ENCODE results near the gene THRB.

DNA sequence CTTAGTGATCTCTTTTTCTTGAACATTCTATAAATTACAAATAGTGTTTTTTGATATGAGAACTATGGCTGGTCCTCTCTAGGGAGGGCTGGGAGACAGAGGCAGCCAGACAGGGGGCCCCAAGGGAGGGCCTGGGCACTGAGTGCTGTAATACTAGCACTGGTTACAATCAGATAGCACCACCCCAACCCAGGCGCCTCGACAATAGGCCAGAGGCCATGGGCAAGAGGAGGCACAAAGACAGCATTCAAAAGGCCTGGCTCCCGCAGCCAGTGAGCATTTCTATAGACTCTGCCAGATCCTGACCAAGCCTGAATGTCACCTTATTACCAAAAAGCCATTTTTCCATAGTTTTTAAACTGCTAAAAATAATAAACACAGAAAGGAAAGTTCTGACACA, 158.5 kb downstream of the THRB start:
- TF ChIP-seq, protein P1, sequence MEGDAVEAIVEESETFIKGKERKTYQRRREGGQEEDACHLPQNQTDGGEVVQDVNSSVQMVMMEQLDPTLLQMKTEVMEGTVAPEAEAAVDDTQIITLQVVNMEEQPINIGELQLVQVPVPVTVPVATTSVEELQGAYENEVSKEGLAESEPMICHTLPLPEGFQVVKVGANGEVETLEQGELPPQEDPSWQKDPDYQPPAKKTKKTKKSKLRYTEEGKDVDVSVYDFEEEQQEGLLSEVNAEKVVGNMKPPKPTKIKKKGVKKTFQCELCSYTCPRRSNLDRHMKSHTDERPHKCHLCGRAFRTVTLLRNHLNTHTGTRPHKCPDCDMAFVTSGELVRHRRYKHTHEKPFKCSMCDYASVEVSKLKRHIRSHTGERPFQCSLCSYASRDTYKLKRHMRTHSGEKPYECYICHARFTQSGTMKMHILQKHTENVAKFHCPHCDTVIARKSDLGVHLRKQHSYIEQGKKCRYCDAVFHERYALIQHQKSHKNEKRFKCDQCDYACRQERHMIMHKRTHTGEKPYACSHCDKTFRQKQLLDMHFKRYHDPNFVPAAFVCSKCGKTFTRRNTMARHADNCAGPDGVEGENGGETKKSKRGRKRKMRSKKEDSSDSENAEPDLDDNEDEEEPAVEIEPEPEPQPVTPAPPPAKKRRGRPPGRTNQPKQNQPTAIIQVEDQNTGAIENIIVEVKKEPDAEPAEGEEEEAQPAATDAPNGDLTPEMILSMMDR (IDR thresholded peaks at IDR 0.05 in 2 of 3, conservative IDR thresholded peaks at IDR 0.05 in 1 of 3; ENCODE audit: insufficient read depth in 2 of 3, low read depth in 1 of 3, low read length in 3 of 3): no peak
- TF ChIP-seq, protein P2, sequence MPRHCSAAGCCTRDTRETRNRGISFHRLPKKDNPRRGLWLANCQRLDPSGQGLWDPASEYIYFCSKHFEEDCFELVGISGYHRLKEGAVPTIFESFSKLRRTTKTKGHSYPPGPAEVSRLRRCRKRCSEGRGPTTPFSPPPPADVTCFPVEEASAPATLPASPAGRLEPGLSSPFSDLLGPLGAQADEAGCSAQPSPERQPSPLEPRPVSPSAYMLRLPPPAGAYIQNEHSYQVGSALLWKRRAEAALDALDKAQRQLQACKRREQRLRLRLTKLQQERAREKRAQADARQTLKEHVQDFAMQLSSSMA (CRISPR knock-in tag; IDR thresholded peaks at IDR 0.05): no peak
- TF ChIP-seq SP1 (CRISPR knock-in tag; IDR thresholded peaks at IDR 0.05) (no peak), HMGN3 (IDR thresholded peaks at IDR 0.05; ENCODE audit: borderline replicate concordance, extremely low read depth, insufficient read length, low read depth, low read length) (no peak), TBP (optimal IDR thresholded peaks at IDR 0.05; ENCODE audit: low read depth, low read length) (no peak), ZNF274 (IDR thresholded peaks at IDR 0.05; ENCODE audit: borderline replicate concordance, low read depth, low read length) (no peak), NCOA2 (IDR thresholded peaks at IDR 0.05; ENCODE audit: partially characterized antibody in 2 of 2) (no peak), ZNF121 (CRISPR knock-in tag; conservative IDR thresholded peaks at IDR 0.05) (no peak), POLR2AphosphoS2 (IDR thresholded peaks at IDR 0.05; ENCODE audit: low read length) (no peak)

Data from K562 (cell line).